IPS-18a (cell line): ENCODE data around the gene CEP104.

ENCODE experiments used
- H3K27ac ChIP-seq: one replicate; pipeline ENCODE4 v1.5.1; 2013; ENCODE audit warnings: low read length
- H3K27me3 ChIP-seq: one replicate; pipeline ENCODE4 v1.6.1; 2013; ENCODE audit warnings: mild to moderate bottlenecking, low read length; ENCODE audit not compliant: control insufficient read depth, insufficient read depth
- H3K36me3 ChIP-seq: one replicate; pipeline ENCODE4 v1.6.1; 2013; ENCODE audit warnings: low read depth, low read length; ENCODE audit not compliant: control insufficient read depth
- H3K4me1 ChIP-seq: one replicate; pipeline ENCODE4 v1.6.1; 2013; ENCODE audit warnings: low read depth, low read length; ENCODE audit not compliant: control insufficient read depth
- H3K4me3 ChIP-seq: one replicate; pipeline ENCODE4 v1.5.1; 2013; ENCODE audit warnings: low read length
- H3K9ac ChIP-seq: one replicate; pipeline ENCODE4 v1.6.1; 2013; ENCODE audit warnings: mild to moderate bottlenecking, low read length, moderate library complexity
- H3K9me3 ChIP-seq: one replicate; pipeline ENCODE4 v1.6.1; 2013; ENCODE audit warnings: low read depth, low read length; ENCODE audit not compliant: control insufficient read depth

Gene CEP104

GRCh38 chr1:3879099-3879498, 22.1 kb upstream of the CEP104 start:
- H3K9me3 ChIP-seq: no peaks in the 10 kb centered on the region
- H3K27ac ChIP-seq: no peak overlapping the region
- H3K27me3 ChIP-seq: no peaks in the 10 kb centered on the region
- H3K4me3 ChIP-seq: no peak overlapping the region
- H3K36me3 ChIP-seq: no peaks in the 10 kb centered on the region
- no peak overlapping the region for H3K9ac ChIP-seq
- no peaks in the 10 kb centered on the region for H3K4me1 ChIP-seq

- no peaks in the 10 kb centered on the region for H3K4me1 ChIP-seq
Observed at GRCh38 chr1:3876716-3877115, 19.7 kb upstream of the CEP104 start.

GRCh38 chr1:3874736-3875135, 17.7 kb upstream of the CEP104 start:
- Histone ChIP-seq H3K36me3 (no peaks in the 10 kb centered on the region), H3K4me1 (no peaks in the 10 kb centered on the region), H3K9ac (no peak overlapping the region), H3K27me3 (no peaks in the 10 kb centered on the region), H3K27ac (no peak overlapping the region), H3K4me3 (no peak overlapping the region), H3K9me3 (no peaks in the 10 kb centered on the region)

More at GRCh38 chr1:3876716-3877115, 19.7 kb upstream of the CEP104 start:
- no peaks in the 10 kb centered on the region for H3K27me3 ChIP-seq
- H3K9ac ChIP-seq: no peak overlapping the region
- no peaks in the 10 kb centered on the region for H3K36me3 ChIP-seq
- no peak overlapping the region for H3K27ac ChIP-seq
- no peaks in the 10 kb centered on the region for H3K9me3 ChIP-seq
- H3K4me3 ChIP-seq: no peak overlapping the region

GRCh38 chr1:3872546-3872945, 15.5 kb upstream of the CEP104 start:
- Histone ChIP-seq H3K9me3 (no peaks in the 10 kb centered on the region), H3K27me3 (no peaks in the 10 kb centered on the region), H3K4me1 (no peaks in the 10 kb centered on the region), H3K27ac (no peak overlapping the region), H3K4me3 (no peak overlapping the region), H3K36me3 (no peaks in the 10 kb centered on the region), H3K9ac (no peak overlapping the region)

- H3K27me3 ChIP-seq: no peaks in the 10 kb centered on the region
- H3K4me1 ChIP-seq: no peaks in the 10 kb centered on the region
- H3K36me3 ChIP-seq: no peaks in the 10 kb centered on the region
- H3K4me3 ChIP-seq: no peak overlapping the region
- no peak overlapping the region for H3K9ac ChIP-seq
- no peak overlapping the region for H3K27ac ChIP-seq
- H3K9me3 ChIP-seq: no peaks in the 10 kb centered on the region
Observed at GRCh38 chr1:3871451-3871805, 14.4 kb upstream of the CEP104 start.

GRCh38 chr1:3869751-3870301, 12.8 kb upstream of the CEP104 start:
- no peak overlapping the region for H3K4me3 ChIP-seq
- H3K9me3 ChIP-seq: no peaks in the 10 kb centered on the region
- H3K4me1 ChIP-seq: no peaks in the 10 kb centered on the region
- H3K27ac ChIP-seq: no peak overlapping the region
- no peaks in the 10 kb centered on the region for H3K36me3 ChIP-seq
- H3K9ac ChIP-seq: no peak overlapping the region
- no peaks in the 10 kb centered on the region for H3K27me3 ChIP-seq

- Histone ChIP-seq H3K4me3 (no peak overlapping the region), H3K9me3 (no peaks in the 10 kb centered on the region), H3K4me1 (no peaks in the 10 kb centered on the region), H3K9ac (no peak overlapping the region), H3K27me3 (no peaks in the 10 kb centered on the region), H3K36me3 (no peaks in the 10 kb centered on the region), H3K27ac (no peak overlapping the region)
Observed at GRCh38 chr1:3868464-3869006, 11.5 kb upstream of the CEP104 start.

- no peak overlapping the region for H3K27ac ChIP-seq
- H3K9me3 ChIP-seq: no peaks in the 10 kb centered on the region
- no peaks in the 10 kb centered on the region for H3K36me3 ChIP-seq
- no peaks in the 10 kb centered on the region for H3K4me1 ChIP-seq
- H3K27me3 ChIP-seq: no peaks in the 10 kb centered on the region
- H3K4me3 ChIP-seq: no peak overlapping the region
- H3K9ac ChIP-seq: no peak overlapping the region
Observed at GRCh38 chr1:3865606-3866160, 8.7 kb upstream of the CEP104 start.

- no peak overlapping the region for H3K27ac ChIP-seq
- peaks cover under 1% of the 10 kb centered on the region for H3K27me3 ChIP-seq
- no peaks in the 10 kb centered on the region for H3K9me3 ChIP-seq
- H3K36me3 ChIP-seq: no peaks in the 10 kb centered on the region
- H3K4me1 ChIP-seq: no peaks in the 10 kb centered on the region
- H3K9ac ChIP-seq: no peak overlapping the region
- no peak overlapping the region for H3K4me3 ChIP-seq
Observed at GRCh38 chr1:3864884-3865283, 7.9 kb upstream of the CEP104 start.

- Histone ChIP-seq H3K4me3 (no peak overlapping the region), H3K27ac (no peak overlapping the region), H3K4me1 (no peaks in the 10 kb centered on the region), H3K9me3 (no peaks in the 10 kb centered on the region), H3K27me3 (peaks cover 16% of the 10 kb centered on the region), H3K36me3 (no peaks in the 10 kb centered on the region), H3K9ac (no peak overlapping the region)
Observed at GRCh38 chr1:3863231-3863935, 6.4 kb upstream of the CEP104 start.

GRCh38 chr1:3858231-3858981, 1.4 kb upstream of the CEP104 start:
- peak overlapping the region; percentile 86 for H3K4me3 ChIP-seq
- H3K4me1 ChIP-seq: peaks cover 5% of the 10 kb centered on the region
- H3K27ac ChIP-seq: no peak overlapping the region
- H3K27me3 ChIP-seq: peaks cover 33% of the 10 kb centered on the region
- no peak overlapping the region for H3K9ac ChIP-seq
- no peaks in the 10 kb centered on the region for H3K36me3 ChIP-seq
- H3K9me3 ChIP-seq: no peaks in the 10 kb centered on the region
